HEK293 (cell line): ENCODE results near the gene ABLIM2.

ENCODE experiments used
- CTCF ChIA-PET: fragments of 350-600 bp; formaldehyde crosslinking; extraction: SDS; loops from one replicate; lab custom pipeline; 2021; ENCODE audit warnings: antibody characterized with exemption; lab: Yijun Ruan, JAX
- POLR2A ChIA-PET: fragments of 300-600 bp; formaldehyde crosslinking; extraction: SDS; loops from one replicate; lab custom pipeline; 2020; ENCODE audit warnings: antibody characterized with exemption, inconsistent platforms; lab: Yijun Ruan, JAX
- H3K27ac ChIP-seq: fragments of 200-500 bp; sonication (Bioruptor generic); 2 replicates; pipeline ENCODE4 v1.5.1; 2014; ENCODE audit warnings: low read depth, low read length, control low read depth, inconsistent platforms; ENCODE audit errors: extremely low read depth
- H3K36me3 ChIP-seq, 2 experiments: fragments of 200-500 bp in 1 of 2; sonication (Bioruptor generic) in 1 of 2; 1 replicate in 1 of 2; 2 replicates in 1 of 2; pipeline ENCODE4 v1.5.1; 2014 to 2017; ENCODE audit warnings: inconsistent platforms in 2 of 2, low read length in 2 of 2; ENCODE audit not compliant: control insufficient read depth in 2 of 2, insufficient read depth in 1 of 2
- H3K4me1 ChIP-seq: fragments of 200-500 bp; sonication (Bioruptor generic); 2 replicates; pipeline ENCODE4 v1.5.1; 2014; ENCODE audit warnings: mild to moderate bottlenecking, low read length, inconsistent platforms; ENCODE audit not compliant: control insufficient read depth, insufficient read depth
- H3K4me3 ChIP-seq: 2 replicates; pipeline ENCODE4 v1.5.1; 2011; ENCODE audit warnings: low read depth, mild to moderate bottlenecking, control low read depth, low read length, moderate library complexity
- H3K9me3 ChIP-seq: fragments of 200-500 bp; sonication (Bioruptor generic); 2 replicates; pipeline ENCODE4 v1.5.1; 2014; ENCODE audit warnings: low read depth, low read length, inconsistent platforms; ENCODE audit not compliant: control insufficient read depth, insufficient read depth
- BCL11A ChIP-seq: fragments of 450-650 bp; formaldehyde crosslinking; IDR thresholded peaks from 2 replicates; pipeline ENCODE4 v1.5.1; 2016; ENCODE audit warnings: low read depth, missing biosample characterization, missing genetic modification characterization
- GLIS1 ChIP-seq: fragments of 450-650 bp; formaldehyde crosslinking; IDR thresholded peaks from 2 replicates; pipeline ENCODE4 v1.5.1; 2016; ENCODE audit warnings: missing biosample characterization, missing genetic modification characterization
- HIC1 ChIP-seq: fragments of 450-650 bp; formaldehyde crosslinking; IDR thresholded peaks from 2 replicates; pipeline ENCODE4 v1.5.1; 2016; ENCODE audit warnings: missing biosample characterization, missing genetic modification characterization
- IKZF3 ChIP-seq: fragments of 450-650 bp; IDR thresholded peaks from 2 replicates; pipeline ENCODE4 v1.5.0; 2018; ENCODE audit warnings: missing biosample characterization, mild to moderate bottlenecking, missing genetic modification characterization, moderate library complexity
- MYNN ChIP-seq: fragments of 450-650 bp; formaldehyde crosslinking; IDR thresholded peaks from 2 replicates; pipeline ENCODE4 v1.5.1; 2016; ENCODE audit warnings: missing biosample characterization, missing genetic modification characterization, borderline replicate concordance
- SCRT2 ChIP-seq: fragments of 450-650 bp; formaldehyde crosslinking; IDR thresholded peaks from 2 replicates; pipeline ENCODE4 v1.5.1; 2016; ENCODE audit warnings: missing biosample characterization, missing genetic modification characterization
- ZBTB10 ChIP-seq: fragments of 450-650 bp; formaldehyde crosslinking; IDR thresholded peaks from 2 replicates; pipeline ENCODE4 v1.5.1; 2016; ENCODE audit warnings: missing biosample characterization, missing genetic modification characterization
- ZBTB11 ChIP-seq: fragments of 450-650 bp; formaldehyde crosslinking; conservative IDR thresholded peaks from 2 replicates; pipeline ENCODE4 v1.5.1; 2016; ENCODE audit warnings: low read depth, missing biosample characterization, missing genetic modification characterization
- ZBTB20 ChIP-seq: fragments of 450-650 bp; formaldehyde crosslinking; IDR thresholded peaks from 2 replicates; pipeline ENCODE4 v1.5.1; 2016; ENCODE audit warnings: missing biosample characterization, missing genetic modification characterization
- ZNF121 ChIP-seq: fragments of 450-650 bp; formaldehyde crosslinking; IDR thresholded peaks from 2 replicates; pipeline ENCODE4 v1.5.1; 2016; ENCODE audit warnings: missing biosample characterization, missing genetic modification characterization
- ZNF138 ChIP-seq: fragments of 450-650 bp; formaldehyde crosslinking; IDR thresholded peaks from 2 replicates; pipeline ENCODE4 v1.5.1; 2016; ENCODE audit warnings: missing biosample characterization, missing genetic modification characterization, borderline replicate concordance
- ZNF155 ChIP-seq: fragments of 450-650 bp; formaldehyde crosslinking; IDR thresholded peaks from 2 replicates; pipeline ENCODE4 v1.5.1; 2016; ENCODE audit warnings: missing biosample characterization, missing genetic modification characterization
- ZNF2 ChIP-seq: fragments of 450-650 bp; formaldehyde crosslinking; IDR thresholded peaks from 2 replicates; pipeline ENCODE4 v1.5.1; 2016; ENCODE audit warnings: missing biosample characterization, missing genetic modification characterization
- ZNF416 ChIP-seq: fragments of 450-650 bp; formaldehyde crosslinking; IDR thresholded peaks from 2 replicates; pipeline ENCODE4 v1.5.1; 2016; ENCODE audit warnings: missing biosample characterization, missing genetic modification characterization
- ZNF433 ChIP-seq: fragments of 450-650 bp; formaldehyde crosslinking; IDR thresholded peaks from 2 replicates; pipeline ENCODE4 v1.5.1; 2016; ENCODE audit warnings: missing biosample characterization, missing genetic modification characterization, low read depth
- ZNF48 ChIP-seq: fragments of 450-650 bp; formaldehyde crosslinking; IDR thresholded peaks from 2 replicates; pipeline ENCODE4 v1.5.1; 2016; ENCODE audit warnings: missing biosample characterization, missing genetic modification characterization
- ZNF501 ChIP-seq: fragments of 450-650 bp; formaldehyde crosslinking; IDR thresholded peaks from 2 replicates; pipeline ENCODE4 v1.5.1; 2016; ENCODE audit warnings: missing biosample characterization, missing genetic modification characterization
- ZNF521 ChIP-seq: fragments of 450-650 bp; formaldehyde crosslinking; IDR thresholded peaks from 2 replicates; pipeline ENCODE4 v1.5.1; 2017; ENCODE audit warnings: missing biosample characterization, mild to moderate bottlenecking, missing genetic modification characterization
- ZNF560 ChIP-seq: fragments of 450-650 bp; formaldehyde crosslinking; IDR thresholded peaks from 2 replicates; pipeline ENCODE4 v1.5.1; 2017; ENCODE audit warnings: missing biosample characterization, missing genetic modification characterization, borderline replicate concordance
- ZNF585B ChIP-seq: fragments of 450-650 bp; formaldehyde crosslinking; IDR thresholded peaks from 2 replicates; pipeline ENCODE4 v1.5.1; 2016; ENCODE audit warnings: missing biosample characterization, missing genetic modification characterization
- ZNF624 ChIP-seq: fragments of 450-650 bp; formaldehyde crosslinking; IDR thresholded peaks from 2 replicates; pipeline ENCODE4 v1.5.1; 2017; ENCODE audit warnings: missing biosample characterization, missing genetic modification characterization
- ZNF664 ChIP-seq: fragments of 450-650 bp; formaldehyde crosslinking; IDR thresholded peaks from 2 replicates; pipeline ENCODE4 v1.5.1; 2016; ENCODE audit warnings: missing biosample characterization, missing genetic modification characterization
- TF ChIP-seq, protein P1 (sequence below): sonication (generic); formaldehyde crosslinking; IDR thresholded peaks from 2 replicates; pipeline ENCODE4 v1.8.1; 2022; ENCODE audit warnings: mild to moderate bottlenecking, moderate library complexity, missing genetic modification reagents
- TF ChIP-seq, protein P2 (sequence below): fragments of 450-650 bp; formaldehyde crosslinking; IDR thresholded peaks from 2 replicates; pipeline ENCODE4 v1.5.1; 2017; ENCODE audit warnings: missing biosample characterization, mild to moderate bottlenecking, missing genetic modification characterization, moderate library complexity
- TF ChIP-seq, protein P3 (sequence below): fragments of 450-650 bp; formaldehyde crosslinking; IDR thresholded peaks from 2 replicates; pipeline ENCODE4 v1.5.1; 2016; ENCODE audit warnings: missing biosample characterization, missing genetic modification characterization

Gene ABLIM2

GRCh38 chr4:8050555-8051206 lies 107.9 kb downstream of the ABLIM2 start (continued):
- TF ChIP-seq, protein P1, sequence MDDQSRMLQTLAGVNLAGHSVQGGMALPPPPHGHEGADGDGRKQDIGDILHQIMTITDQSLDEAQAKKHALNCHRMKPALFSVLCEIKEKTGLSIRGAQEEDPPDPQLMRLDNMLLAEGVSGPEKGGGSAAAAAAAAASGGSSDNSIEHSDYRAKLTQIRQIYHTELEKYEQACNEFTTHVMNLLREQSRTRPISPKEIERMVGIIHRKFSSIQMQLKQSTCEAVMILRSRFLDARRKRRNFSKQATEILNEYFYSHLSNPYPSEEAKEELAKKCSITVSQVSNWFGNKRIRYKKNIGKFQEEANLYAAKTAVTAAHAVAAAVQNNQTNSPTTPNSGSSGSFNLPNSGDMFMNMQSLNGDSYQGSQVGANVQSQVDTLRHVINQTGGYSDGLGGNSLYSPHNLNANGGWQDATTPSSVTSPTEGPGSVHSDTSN (CRISPR knock-in tag), result no peak
- TF ChIP-seq SCRT2 (tag by site-specific recombination) (no peak), ZBTB20 (tag by site-specific recombination) (0 out of 2 replicates have a peak, but pooled peaks have one; percentile 20), GLIS1 (tag by site-specific recombination) (peak; percentile 56; the same call in 1 of the 2 replicates), IKZF3 (tag by site-specific recombination) (0 out of 2 replicates have a peak, but pooled peaks have one; percentile 6), ZNF155 (tag by site-specific recombination) (no peak), HIC1 (tag by site-specific recombination) (0 out of 2 replicates have a peak, but pooled peaks have one; percentile 35)
- TF ChIP-seq, protein P2, sequence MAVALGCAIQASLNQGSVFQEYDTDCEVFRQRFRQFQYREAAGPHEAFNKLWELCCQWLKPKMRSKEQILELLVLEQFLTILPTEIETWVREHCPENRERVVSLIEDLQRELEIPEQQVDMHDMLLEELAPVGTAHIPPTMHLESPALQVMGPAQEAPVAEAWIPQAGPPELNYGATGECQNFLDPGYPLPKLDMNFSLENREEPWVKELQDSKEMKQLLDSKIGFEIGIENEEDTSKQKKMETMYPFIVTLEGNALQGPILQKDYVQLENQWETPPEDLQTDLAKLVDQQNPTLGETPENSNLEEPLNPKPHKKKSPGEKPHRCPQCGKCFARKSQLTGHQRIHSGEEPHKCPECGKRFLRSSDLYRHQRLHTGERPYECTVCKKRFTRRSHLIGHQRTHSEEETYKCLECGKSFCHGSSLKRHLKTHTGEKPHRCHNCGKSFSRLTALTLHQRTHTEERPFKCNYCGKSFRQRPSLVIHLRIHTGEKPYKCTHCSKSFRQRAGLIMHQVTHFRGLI, result no peak
- TF ChIP-seq, all 188 proteins: peak for 13

GRCh38 chr4:8050180-8050554 lies 108.4 kb downstream of the ABLIM2 start:
- H3K36me3 ChIP-seq, result no peaks in the 10 kb centered on the region
- CTCF ChIA-PET, result no interaction called here
- peaks cover 3% of the 10 kb centered on the region; the same call in 1 of the 2 replicates for H3K4me1 ChIP-seq
- no peak for TF ChIP-seq ZNF521 (tag by site-specific recombination)
- no peak for TF ChIP-seq ZNF416 (tag by site-specific recombination)
- TF ChIP-seq ZBTB10, result no peak
- TF ChIP-seq ZNF2 (tag by site-specific recombination), result no peak
- TF ChIP-seq ZNF433 (tag by site-specific recombination), result no peak
- no peak for TF ChIP-seq ZNF121 (tag by site-specific recombination)
- no peak for TF ChIP-seq ZBTB11 (tag by site-specific recombination)
- no peak for TF ChIP-seq BCL11A (tag by site-specific recombination)
- TF ChIP-seq ZNF560 (tag by site-specific recombination), result no peak
- TF ChIP-seq ZNF138 (tag by site-specific recombination), result no peak
- no peak for TF ChIP-seq MYNN (tag by site-specific recombination)
- no peak for TF ChIP-seq ZNF501 (tag by site-specific recombination)
- TF ChIP-seq, protein P3, sequence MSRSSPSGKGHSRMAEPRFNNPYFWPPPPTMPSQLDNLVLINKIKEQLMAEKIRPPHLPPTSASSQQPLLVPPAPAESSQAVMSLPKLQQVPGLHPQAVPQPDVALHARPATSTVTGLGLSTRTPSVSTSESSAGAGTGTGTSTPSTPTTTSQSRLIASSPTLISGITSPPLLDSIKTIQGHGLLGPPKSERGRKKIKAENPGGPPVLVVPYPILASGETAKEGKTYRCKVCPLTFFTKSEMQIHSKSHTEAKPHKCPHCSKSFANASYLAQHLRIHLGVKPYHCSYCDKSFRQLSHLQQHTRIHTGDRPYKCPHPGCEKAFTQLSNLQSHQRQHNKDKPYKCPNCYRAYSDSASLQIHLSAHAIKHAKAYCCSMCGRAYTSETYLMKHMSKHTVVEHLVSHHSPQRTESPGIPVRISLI (tag by site-specific recombination), result no peak
- no peak for TF ChIP-seq ZNF48 (tag by site-specific recombination)
- TF ChIP-seq ZNF664 (tag by site-specific recombination), result no peak
- TF ChIP-seq ZNF624 (tag by site-specific recombination), result no peak
- no peak for TF ChIP-seq ZNF585B (tag by site-specific recombination)
- no peak overlapping the region for H3K4me3 ChIP-seq
- no peaks in the 10 kb centered on the region for H3K9me3 ChIP-seq
- POLR2A ChIA-PET, result interaction anchor here (1.6 kb wide), 1 partner anchor 21 kb away, joined by 6 read pairs; no protein-coding TSS in a partner anchor
- H3K27ac ChIP-seq, result no peak overlapping the region
